OCI-LY3 (cell line): ENCODE results near the gene CXCL6.

ENCODE experiments used
- EZH2phosphoT487 ChIP-seq: fragments of 200-600 bp; shearing (Covaris generic); IDR thresholded peaks from 2 replicates; pipeline ENCODE4 v1.6.1; 2018; ENCODE audit warnings: antibody characterized with exemption, mixed run types, low read depth
- TF ChIP-seq, protein P1 (sequence below): fragments of 200-600, 300-600 bp; sonication (generic); IDR thresholded peaks from 2 replicates; pipeline ENCODE4 v1.5.1; 2014; ENCODE audit warnings: antibody characterized with exemption, low read length, low read depth

GRCh38 chr4:73865431-73866096, 29.1 kb downstream of the CXCL6 start:
- TF ChIP-seq, protein P1, sequence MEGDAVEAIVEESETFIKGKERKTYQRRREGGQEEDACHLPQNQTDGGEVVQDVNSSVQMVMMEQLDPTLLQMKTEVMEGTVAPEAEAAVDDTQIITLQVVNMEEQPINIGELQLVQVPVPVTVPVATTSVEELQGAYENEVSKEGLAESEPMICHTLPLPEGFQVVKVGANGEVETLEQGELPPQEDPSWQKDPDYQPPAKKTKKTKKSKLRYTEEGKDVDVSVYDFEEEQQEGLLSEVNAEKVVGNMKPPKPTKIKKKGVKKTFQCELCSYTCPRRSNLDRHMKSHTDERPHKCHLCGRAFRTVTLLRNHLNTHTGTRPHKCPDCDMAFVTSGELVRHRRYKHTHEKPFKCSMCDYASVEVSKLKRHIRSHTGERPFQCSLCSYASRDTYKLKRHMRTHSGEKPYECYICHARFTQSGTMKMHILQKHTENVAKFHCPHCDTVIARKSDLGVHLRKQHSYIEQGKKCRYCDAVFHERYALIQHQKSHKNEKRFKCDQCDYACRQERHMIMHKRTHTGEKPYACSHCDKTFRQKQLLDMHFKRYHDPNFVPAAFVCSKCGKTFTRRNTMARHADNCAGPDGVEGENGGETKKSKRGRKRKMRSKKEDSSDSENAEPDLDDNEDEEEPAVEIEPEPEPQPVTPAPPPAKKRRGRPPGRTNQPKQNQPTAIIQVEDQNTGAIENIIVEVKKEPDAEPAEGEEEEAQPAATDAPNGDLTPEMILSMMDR, result no peak
- TF ChIP-seq EZH2phosphoT487, result no peak
